Gastroesophageal sphincter (tissue), 4 donors: Measurements from ENCODE around the gene DIP2C. TPM values are rescaled to one million over a fixed set of nuclear protein-coding genes. Genes with fewer than 3 reads are reported as not detected.

Experiments used
- ATAC-seq: fragments of 150-250 bp; one replicate; pipeline ENCODE4 v1.9.1; 2016; ENCODE audit warnings: mild to moderate bottlenecking, moderate library complexity
- H3K27ac ChIP-seq, 4 donors: fragments of 200-600 bp; sonication (generic) in 3 of 4; 1 replicate in 3 of 4; 2 replicates in 1 of 4; pipeline ENCODE4 v1.5.1; 2016 to 2019
- H3K27me3 ChIP-seq: fragments of 200-600 bp; sonication (generic); one replicate; pipeline ENCODE4 v1.5.1; 2019
- H3K36me3 ChIP-seq, 2 donors: fragments of 200-600 bp; sonication (generic); one replicate each; pipeline ENCODE4 v1.5.1; 2019; ENCODE audit warnings: control low read depth in 1 of 2
- H3K4me1 ChIP-seq, 3 donors: fragments of 200-600 bp; sonication (generic); 1 replicate in 2 of 3; 2 replicates in 1 of 3; pipeline ENCODE4 v1.5.1; 2016 to 2019; ENCODE audit warnings: control low read depth in 2 of 3
- H3K4me3 ChIP-seq, 2 donors: fragments of 200-600 bp; sonication (generic); one replicate each; pipeline ENCODE4 v1.5.1; 2019; ENCODE audit warnings: mild to moderate bottlenecking in 1 of 2, moderate library complexity in 1 of 2
- H3K9me3 ChIP-seq, 3 donors: fragments of 200-600 bp; sonication (generic); one replicate each; pipeline ENCODE4 v1.5.1; 2017 to 2019; ENCODE audit warnings: control low read depth in 2 of 3
- CTCF ChIP-seq, 4 experiments: fragments of 200-600 bp in 2 of 4; fragments of 450-650 bp in 2 of 4; sonication (generic) in 1 of 4; IDR thresholded peaks; one replicate each; pipeline ENCODE4 v1.5.1; 2017 to 2019; ENCODE audit warnings: antibody characterized with exemption in 4 of 4, mild to moderate bottlenecking in 2 of 4, moderate library complexity in 2 of 4
- EP300 ChIP-seq: sonication (generic); formaldehyde crosslinking; IDR thresholded peaks from one replicate; pipeline ENCODE4 v1.6.1; 2017; ENCODE audit warnings: antibody characterized with exemption, mild to moderate bottlenecking
- POLR2A ChIP-seq, 2 donors: fragments of 450-650 bp; IDR thresholded peaks; one replicate each; pipeline ENCODE4 v1.6.1; 2017; ENCODE audit warnings: antibody characterized with exemption in 2 of 2, mild to moderate bottlenecking in 2 of 2, moderate library complexity in 1 of 2
- POLR2AphosphoS5 ChIP-seq: sonication (generic); formaldehyde crosslinking; IDR thresholded peaks from one replicate; pipeline ENCODE4 v1.6.1; 2017; ENCODE audit warnings: antibody characterized with exemption
- WGBS, 2 donors: methylation state at CpG; one replicate each; pipeline ENCODE4 v1.1.5; 2018; ENCODE audit warnings: low coverage in 1 of 2; 5-methylcytosine and 5-hydroxymethylcytosine counted together
- total RNA-seq, 4 donors: library from RNA; depleted of rRNA; stranded (reverse); fragments of >200 nt; gene quantifications; one replicate each; pipeline ENCODE4 v1.1.0, GENCODE V29; 2016

The DIP2C gene
- total RNA-seq, 4 donors from 2014 or later, result 40.8 to 73.8 (median 47.7) TPM

GRCh38 chr10:489330-489729 is 200.1 kb downstream of the DIP2C start:
- no peak for ATAC-seq
- peak overlapping the region; percentile 60 to 93 (median 90) for H3K27ac ChIP-seq

GRCh38 chr10:488933-489215 is 200.6 kb downstream of the DIP2C start:
- TF ChIP-seq CTCF (IDR thresholded peaks at IDR 0.05) (no peak), POLR2A (IDR thresholded peaks at IDR 0.05) (no peak), POLR2AphosphoS5 (no peak), EP300 (no peak)
- Histone ChIP-seq H3K27me3 (no peaks in the 10 kb centered on the region), H3K9me3 (no peaks in the 10 kb centered on the region), H3K36me3 (peaks cover 0 to 9% of the 10 kb centered on the region in 2 donors), H3K4me1 (peaks cover 18 to 97% (median 23%) of the 10 kb centered on the region in 3 donors), H3K4me3 (no peak overlapping the region), H3K27ac (peak overlapping the region; percentile 60 to 93 (median 90))
- ATAC-seq, result no peak
- WGBS, 2 donors, result 0 to 82% methylated on average over 1 to 8 of the region's 11 CpGs

More at GRCh38 chr10:489330-489729, 200.1 kb downstream of the DIP2C start:
- Histone ChIP-seq H3K27me3 (no peaks in the 10 kb centered on the region), H3K9me3 (no peaks in the 10 kb centered on the region), H3K36me3 (peaks cover 0 to 6% of the 10 kb centered on the region in 2 donors), H3K4me1 (peaks cover 18 to 97% (median 27%) of the 10 kb centered on the region in 3 donors), H3K4me3 (no peak overlapping the region)
- TF ChIP-seq EP300 (no peak), POLR2A (IDR thresholded peaks at IDR 0.05) (no peak), CTCF (IDR thresholded peaks at IDR 0.05) (no peak), POLR2AphosphoS5 (no peak)
- WGBS, 2 donors, result 83 to 90% methylated on average over 2 to 6 of the region's 11 CpGs

- H3K36me3 ChIP-seq, result peaks cover 0 to 15% of the 10 kb centered on the region in 2 donors
- peak overlapping the region; percentile 32 to 93 (median 90) for H3K27ac ChIP-seq
These were observed 201.2 kb downstream of the DIP2C start for GRCh38 chr10:488081-488932.

GRCh38 chr10:486666-487322 is 202.7 kb downstream of the DIP2C start:
- Histone ChIP-seq H3K27me3 (no peaks in the 10 kb centered on the region), H3K36me3 (peaks cover 0 to 27% of the 10 kb centered on the region in 2 donors), H3K9me3 (no peaks in the 10 kb centered on the region), H3K4me1 (peaks cover 6 to 97% (median 18%) of the 10 kb centered on the region in 3 donors), H3K27ac (peak overlapping the region; percentile 77 to 93 (median 88)), H3K4me3 (no peak overlapping the region)
- TF ChIP-seq POLR2A (IDR thresholded peaks at IDR 0.05) (no peak), EP300 (no peak), POLR2AphosphoS5 (no peak), CTCF (IDR thresholded peaks at IDR 0.05) (no peak)
- ATAC-seq, result no peak
- WGBS, 2 donors, result 85% methylated on average over 7 of the region's 17 CpGs

More at GRCh38 chr10:488081-488932, 201.2 kb downstream of the DIP2C start:
- WGBS, 2 donors, result 81 to 88% methylated on average over 4 to 16 of the region's 21 CpGs
- no peak for TF ChIP-seq CTCF (IDR thresholded peaks at IDR 0.05)
- TF ChIP-seq EP300, result no peak
- TF ChIP-seq POLR2AphosphoS5, result no peak
- TF ChIP-seq POLR2A (IDR thresholded peaks at IDR 0.05), result no peak
- no peaks in the 10 kb centered on the region for H3K27me3 ChIP-seq
- peaks cover 18 to 97% (median 23%) of the 10 kb centered on the region in 3 donors for H3K4me1 ChIP-seq
- no peaks in the 10 kb centered on the region for H3K9me3 ChIP-seq
- no peak for ATAC-seq
- H3K4me3 ChIP-seq, result no peak overlapping the region
